Transverse colon (tissue), 4 donors: ENCODE measurements around the gene GALC. TPM values are rescaled to one million over a fixed set of nuclear protein-coding genes. Genes with fewer than 3 reads are reported as not detected.
A peak's percentile ranks its signal among the peaks of the same experiment; 100 is the strongest.

Experiments
- DNase-seq: peaks from one replicate; pipeline ENCODE4 v3.0.0-alpha.2; 2019
- H3K27ac ChIP-seq, 4 donors: fragments of 200-600 bp; sonication (generic); 2 replicates each; pipeline ENCODE4 v1.5.1; 2016 to 2018; ENCODE audit warnings: inconsistent platforms in 4 of 4
- H3K27me3 ChIP-seq: fragments of 200-600 bp; sonication (generic); 2 replicates; pipeline ENCODE4 v1.5.1; 2017; ENCODE audit warnings: inconsistent platforms
- H3K36me3 ChIP-seq, 4 donors: fragments of 200-600 bp; sonication (generic); 2 replicates each; pipeline ENCODE4 v1.5.1; 2017 to 2019; ENCODE audit warnings: inconsistent platforms in 4 of 4
- H3K4me1 ChIP-seq, 4 donors: fragments of 200-600 bp; sonication (generic); 2 replicates each; pipeline ENCODE4 v1.5.1; 2017 to 2020; ENCODE audit warnings: inconsistent platforms in 4 of 4
- H3K4me3 ChIP-seq, 4 donors: fragments of 200-600 bp; sonication (generic); 1 replicate in 1 of 4; 2 replicates in 3 of 4; pipeline versions ENCODE4 v1.5.1 to v1.6.1; 2017 to 2019; ENCODE audit warnings: inconsistent platforms in 4 of 4
- H3K9me3 ChIP-seq, 2 donors: fragments of 200-600 bp; sonication (generic); 2 replicates each; pipeline ENCODE4 v1.5.1; 2017 to 2019; ENCODE audit warnings: inconsistent platforms in 2 of 2
- EP300 ChIP-seq: sonication (generic); formaldehyde crosslinking; IDR thresholded peaks from one replicate; pipeline ENCODE4 v1.6.1; 2017; ENCODE audit warnings: antibody characterized with exemption, low read depth
- POLR2A ChIP-seq: fragments of 450-650 bp; IDR thresholded peaks from one replicate; pipeline ENCODE4 v1.6.1; 2016; ENCODE audit warnings: antibody characterized with exemption, mild to moderate bottlenecking, moderate library complexity
- POLR2AphosphoS5 ChIP-seq, 3 donors: sonication (generic); formaldehyde crosslinking; IDR thresholded peaks; one replicate each; pipeline ENCODE4 v1.6.1; 2016; ENCODE audit warnings: antibody characterized with exemption in 3 of 3
- WGBS, 2 donors: methylation state at CpG; one replicate each; pipeline ENCODE4 v1.1.5; 2018; ENCODE audit warnings: low coverage in 1 of 2; 5-methylcytosine and 5-hydroxymethylcytosine counted together
- in situ Hi-C, 4 donors: fragments of 200-750 bp; cut with MboI; loops; one replicate each; pipeline versions ENCODE4 v1.15.0 to v1.15.1; 2017; ENCODE audit warnings: low sequenced_read_pairs in 3 of 4, low pct_ligation_motif_present in 1 of 4, low pct_unique_long_range_greater_than_20kb in 1 of 4
- intact Hi-C: fragments of 100-400 bp; cut with DNase I; formaldehyde crosslinking; loops from one replicate; pipeline ENCODE4 v1.15.1; 2023; ENCODE audit warnings: low total_unique reads
- total RNA-seq, 4 donors: library from RNA; depleted of rRNA; stranded (reverse); fragments of >200 nt; gene quantifications; one replicate each; pipeline ENCODE4 v1.1.0, GENCODE V29; 2016
- TF ChIP-seq, protein P1 (sequence below), 5 experiments: fragments of 200-600 bp in 3 of 5; fragments of 450-650 bp in 2 of 5; sonication (generic) in 3 of 5; IDR thresholded peaks; 1 replicate in 2 of 5; 2 replicates in 3 of 5; pipeline ENCODE4 v1.5.1; 2016 to 2017; ENCODE audit warnings: antibody characterized with exemption in 5 of 5, inconsistent platforms in 3 of 5, mild to moderate bottlenecking in 2 of 5, moderate library complexity in 1 of 5

The GALC gene
- total RNA-seq, 4 donors from 2014 or later = 8.0 to 42.3 (median 28.9) TPM

DNA sequence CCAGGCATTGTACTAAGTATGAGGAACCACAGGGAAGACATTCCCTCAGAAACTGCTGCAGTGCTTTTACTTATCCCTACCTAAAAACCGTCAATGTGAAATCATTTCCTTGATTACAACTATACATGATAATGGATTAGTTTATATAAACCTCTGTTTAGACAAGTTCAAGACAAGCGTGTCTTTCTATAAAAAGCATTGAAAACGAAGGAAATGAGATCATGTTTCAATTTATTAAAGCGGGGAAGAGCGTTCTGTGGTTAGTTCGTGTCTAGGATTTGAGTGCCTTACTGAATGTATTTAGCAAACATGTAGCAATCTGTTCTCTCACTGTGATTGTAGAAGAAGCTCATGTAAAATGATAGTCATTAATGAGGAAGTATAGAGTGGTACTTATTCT, 37.5 kb downstream of the GALC start:
- in situ Hi-C loops (no loop called here), intact Hi-C loops (no loop called here)
- no peaks in the 10 kb centered on the region for H3K27me3 ChIP-seq
- H3K4me3 ChIP-seq = no peak overlapping the region
- H3K36me3 ChIP-seq = no peaks in the 10 kb centered on the region
- no peaks in the 10 kb centered on the region for H3K4me1 ChIP-seq
- H3K9me3 ChIP-seq = no peaks in the 10 kb centered on the region
- 74 to 77% methylated on average over 6 of the region's 6 CpGs for WGBS, 2 donors
- TF ChIP-seq, protein P1, sequence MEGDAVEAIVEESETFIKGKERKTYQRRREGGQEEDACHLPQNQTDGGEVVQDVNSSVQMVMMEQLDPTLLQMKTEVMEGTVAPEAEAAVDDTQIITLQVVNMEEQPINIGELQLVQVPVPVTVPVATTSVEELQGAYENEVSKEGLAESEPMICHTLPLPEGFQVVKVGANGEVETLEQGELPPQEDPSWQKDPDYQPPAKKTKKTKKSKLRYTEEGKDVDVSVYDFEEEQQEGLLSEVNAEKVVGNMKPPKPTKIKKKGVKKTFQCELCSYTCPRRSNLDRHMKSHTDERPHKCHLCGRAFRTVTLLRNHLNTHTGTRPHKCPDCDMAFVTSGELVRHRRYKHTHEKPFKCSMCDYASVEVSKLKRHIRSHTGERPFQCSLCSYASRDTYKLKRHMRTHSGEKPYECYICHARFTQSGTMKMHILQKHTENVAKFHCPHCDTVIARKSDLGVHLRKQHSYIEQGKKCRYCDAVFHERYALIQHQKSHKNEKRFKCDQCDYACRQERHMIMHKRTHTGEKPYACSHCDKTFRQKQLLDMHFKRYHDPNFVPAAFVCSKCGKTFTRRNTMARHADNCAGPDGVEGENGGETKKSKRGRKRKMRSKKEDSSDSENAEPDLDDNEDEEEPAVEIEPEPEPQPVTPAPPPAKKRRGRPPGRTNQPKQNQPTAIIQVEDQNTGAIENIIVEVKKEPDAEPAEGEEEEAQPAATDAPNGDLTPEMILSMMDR (IDR thresholded peaks at IDR 0.05) = no peak
- TF ChIP-seq POLR2A = no peak
- no peak for DNase-seq
- H3K27ac ChIP-seq = no peak overlapping the region

DNA sequence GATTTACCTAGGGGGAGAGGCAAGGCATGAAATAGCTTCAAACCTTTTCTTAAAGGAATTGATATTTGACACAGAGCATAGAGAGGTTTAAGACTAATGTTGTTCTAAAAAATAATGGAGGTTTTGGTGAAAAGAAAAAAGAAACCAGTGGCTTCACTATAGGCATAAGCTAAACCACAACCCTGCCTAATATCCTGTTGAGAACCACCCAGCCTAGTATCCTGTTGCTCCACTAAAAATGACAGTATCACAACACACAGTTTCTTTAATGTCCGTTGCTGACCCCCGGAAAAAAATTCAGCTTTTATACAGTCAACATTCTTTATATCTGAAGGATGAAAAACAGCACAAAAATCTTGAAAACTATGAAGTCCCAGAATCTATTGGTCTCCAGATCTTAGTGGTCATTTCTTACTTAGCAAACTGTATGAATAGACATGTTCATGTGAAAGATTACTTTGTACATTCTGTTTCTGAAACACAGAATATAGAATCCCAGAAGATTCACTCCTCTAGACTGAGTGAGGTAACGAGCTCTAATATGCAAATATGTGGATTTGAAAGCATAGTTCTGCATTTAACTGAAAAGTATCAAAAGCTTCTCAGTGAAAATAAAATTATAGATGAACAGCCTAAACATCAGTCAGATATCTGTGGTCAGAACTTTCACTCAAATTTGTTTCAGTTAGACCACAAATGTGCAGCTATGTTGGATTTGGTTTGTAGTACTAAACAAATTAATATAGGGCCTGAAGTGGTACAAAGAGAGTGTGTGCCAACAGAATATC, 40.5 kb downstream of the GALC start:
- no peak overlapping the region for H3K27ac ChIP-seq
- H3K9me3 ChIP-seq = no peaks in the 10 kb centered on the region
- no peak for TF ChIP-seq POLR2AphosphoS5 (IDR thresholded peaks at IDR 0.05)
- H3K27me3 ChIP-seq = no peaks in the 10 kb centered on the region
- H3K4me3 ChIP-seq = no peak overlapping the region
- DNase-seq = no peak
- intact Hi-C loops (no loop called here), in situ Hi-C loops (no loop called here)
- WGBS, 2 donors = 62 to 72% methylated on average over 3 of the region's 3 CpGs
- no peaks in the 10 kb centered on the region for H3K4me1 ChIP-seq
- H3K36me3 ChIP-seq = peaks cover 0 to 5% (median 0%) of the 10 kb centered on the region in 4 donors

DNA sequence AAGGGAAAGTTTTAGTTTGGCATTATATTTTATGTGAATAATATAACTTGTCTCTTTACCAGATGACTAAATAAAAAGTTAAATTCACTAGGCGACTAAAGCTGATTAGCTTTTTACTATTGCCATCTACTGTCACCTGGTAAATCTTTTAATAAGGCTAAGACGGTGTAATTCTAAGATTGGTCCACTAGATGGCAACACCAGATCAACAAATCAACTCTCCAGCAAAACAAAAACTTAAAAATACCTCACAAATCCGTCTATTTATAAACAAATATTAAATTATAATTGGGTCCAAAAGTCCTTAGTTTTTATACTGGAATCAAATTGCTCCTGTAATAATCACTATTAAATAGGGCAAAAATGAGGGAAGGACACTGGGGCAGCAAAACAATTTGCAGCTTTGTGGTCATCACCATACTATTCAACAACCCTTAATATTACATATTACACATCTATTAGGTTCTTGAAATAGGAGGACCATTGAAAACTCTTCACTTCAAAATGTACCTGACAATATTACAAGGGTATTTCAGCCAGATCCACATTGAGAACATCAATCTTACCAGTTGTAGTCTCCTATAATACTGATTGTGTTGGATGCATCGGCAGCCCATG, 47.9 kb downstream of the GALC start:
- Histone ChIP-seq H3K36me3 (peaks cover 0 to 24% (median 0%) of the 10 kb centered on the region in 4 donors), H3K4me3 (no peak overlapping the region), H3K4me1 (no peaks in the 10 kb centered on the region), H3K27ac (no peak overlapping the region), H3K9me3 (no peaks in the 10 kb centered on the region), H3K27me3 (no peaks in the 10 kb centered on the region)
- intact Hi-C loops = no loop called here
- no peak for TF ChIP-seq EP300
- TF ChIP-seq, protein P1 (IDR thresholded peaks at IDR 0.05) = peak; percentile 62 to 68 (median 67)
- WGBS, 2 donors = 22 to 30% methylated on average over 4 of the region's 4 CpGs
- in situ Hi-C loops = loop anchor here in 3 of 4 donors (10.0 to 25.0 kb wide), 3 partner anchors 217 to 230 kb away; no protein-coding TSS in a partner anchor
- DNase-seq = no peak

DNA sequence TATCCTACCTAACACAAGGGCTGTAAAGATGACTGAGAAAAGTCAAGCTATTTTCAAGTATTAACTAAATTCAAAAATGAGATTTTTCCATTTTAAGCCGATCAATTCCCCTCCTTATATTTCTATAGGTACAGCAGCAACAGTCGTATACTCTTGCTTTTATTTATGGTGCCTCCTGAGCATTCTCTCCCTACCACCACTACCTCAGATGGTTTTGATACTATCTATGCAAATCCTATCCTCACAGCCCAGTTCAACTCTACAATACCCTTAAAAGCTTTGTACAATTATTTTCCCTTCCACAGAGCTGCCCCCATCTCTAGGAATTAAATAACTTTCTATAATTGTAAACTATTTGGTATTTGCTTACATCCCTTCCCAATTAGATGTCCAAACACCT, 52.1 kb downstream of the GALC start:
- DNase-seq = no peak
- in situ Hi-C loops = loop anchor here in 3 of 4 donors (10.0 to 25.0 kb wide), 3 partner anchors 221 to 234 kb away; no protein-coding TSS in a partner anchor
- Histone ChIP-seq H3K4me1 (no peaks in the 10 kb centered on the region), H3K4me3 (no peak overlapping the region), H3K27me3 (no peaks in the 10 kb centered on the region), H3K9me3 (no peaks in the 10 kb centered on the region), H3K36me3 (peaks cover 0 to 25% (median 0%) of the 10 kb centered on the region in 4 donors), H3K27ac (no peak overlapping the region)
- 94 to 95% methylated on average over 2 of the region's 2 CpGs for WGBS, 2 donors
- intact Hi-C loops = no loop called here
- TF ChIP-seq POLR2AphosphoS5 (IDR thresholded peaks at IDR 0.05) (no peak), POLR2A (no peak), EP300 (no peak)
- TF ChIP-seq, protein P1 (IDR thresholded peaks at IDR 0.05) = no peak
